Panc1 (cell line): ENCODE measurements around the gene JAZF1. TPM values are rescaled to one million over a fixed set of nuclear protein-coding genes. Genes with fewer than 3 reads are reported as not detected.

ENCODE experiments used
- ATAC-seq: fragments of 200-7000 bp; cut with Tn5 transposase; 2 replicates; pipeline ENCODE4 v1.9.1; 2020; ENCODE audit warnings: mild to moderate bottlenecking, moderate library complexity
- BruUV-seq: library from RNA; stranded (reverse); fragments of 400-500 nt; replicated peaks from 2 replicates; lab custom pipeline; 2021; lab: Mats Ljungman, UMichigan
- CTCF ChIA-PET: fragments of 300-600 bp; sonication (Branson Sonifier 250); formaldehyde crosslinking; loops from one replicate; lab custom pipeline; 2022; ENCODE audit warnings: antibody characterized with exemption; lab: Charles Lee
- POLR2A ChIA-PET: fragments of 300-600 bp; sonication (Branson Sonifier 250); formaldehyde crosslinking; loops from one replicate; lab custom pipeline; 2022; ENCODE audit warnings: antibody characterized with exemption; lab: Charles Lee
- DNase-seq: peaks from one replicate; pipeline ENCODE4 v3.0.0-alpha.2; 2010; ENCODE audit warnings: low read depth, low spot score
- H3K27ac ChIP-seq: 2 replicates; pipeline ENCODE4 v1.5.1; 2011; ENCODE audit warnings: mild to moderate bottlenecking, low read length, inconsistent platforms
- H3K27me3 ChIP-seq: fragments of 200-500 bp; sonication (Bioruptor generic); 2 replicates; pipeline ENCODE4 v1.6.0; 2014; ENCODE audit warnings: low read length, inconsistent platforms; ENCODE audit not compliant: control insufficient read depth, insufficient read depth
- H3K36me3 ChIP-seq: fragments of 200-500 bp; sonication (Bioruptor generic); 2 replicates; pipeline ENCODE4 v1.5.1; 2014; ENCODE audit warnings: inconsistent platforms, mild to moderate bottlenecking, low read length, moderate library complexity; ENCODE audit not compliant: control insufficient read depth, insufficient read depth
- H3K4me1 ChIP-seq: 2 replicates; pipeline ENCODE4 v1.5.1; 2011; ENCODE audit warnings: inconsistent platforms, mild to moderate bottlenecking, low read length, moderate library complexity; ENCODE audit not compliant: control insufficient read depth, insufficient read depth
- H3K4me3 ChIP-seq, 2 experiments: 2 replicates each; pipeline ENCODE4 v1.5.1; 2011 to 2012; ENCODE audit warnings: low read depth in 2 of 2, low read length in 2 of 2, mild to moderate bottlenecking in 2 of 2, inconsistent platforms in 1 of 2, moderate library complexity in 1 of 2
- H3K9me3 ChIP-seq: fragments of 200-500 bp; sonication (Bioruptor generic); 2 replicates; pipeline ENCODE4 v1.5.1; 2014; ENCODE audit warnings: low read depth, mild to moderate bottlenecking, inconsistent platforms, low read length, moderate library complexity; ENCODE audit not compliant: control insufficient read depth, insufficient read depth
- POLR2AphosphoS5 ChIP-seq: IDR thresholded peaks from 2 replicates; pipeline ENCODE4 v1.6.1; 2012; ENCODE audit warnings: mild to moderate bottlenecking, low read depth, low read length, moderate library complexity
- SIN3A ChIP-seq: IDR thresholded peaks from 2 replicates; pipeline ENCODE4 v1.6.1; 2012; ENCODE audit warnings: low read depth, mild to moderate bottlenecking, low read length, moderate library complexity, borderline replicate concordance; ENCODE audit not compliant: insufficient read depth
- TCF7L2 ChIP-seq: IDR thresholded peaks from 2 replicates; pipeline ENCODE4 v1.6.1; 2011; ENCODE audit warnings: mild to moderate bottlenecking, low read depth, low read length, inconsistent platforms
- in situ Hi-C: cut with HindIII; loops from 2 replicates; pipeline ENCODE4 v1.10.0; 2016; ENCODE audit warnings: low sequenced_read_pairs, low pct_unique_long_range_greater_than_20kb
- intact Hi-C: fragments of 100-400 bp; cut with micrococcal nuclease; formaldehyde crosslinking; loops from one replicate; pipeline ENCODE4 v1.10.0; 2022; ENCODE audit not compliant: unreplicated experiment
- total RNA-seq: library from RNA; stranded (reverse); gene quantifications from one replicate; pipeline ENCODE4 v1.2.1, GENCODE V29; 2021; ENCODE audit not compliant: unreplicated experiment
- TF ChIP-seq, protein P1 (sequence below): fragments of 450-650 bp; IDR thresholded peaks from 2 replicates; pipeline ENCODE4 v1.5.1; 2017; ENCODE audit warnings: mild to moderate bottlenecking
- TF ChIP-seq, protein P2 (sequence below), 2 experiments: IDR thresholded peaks; 2 replicates each; pipeline ENCODE4 v1.6.1; 2011 to 2012; ENCODE audit warnings: low read depth in 2 of 2, control low read depth in 1 of 2, low read length in 1 of 2, mild to moderate bottlenecking in 1 of 2, moderate library complexity in 1 of 2; ENCODE audit not compliant: insufficient read depth in 1 of 2

Gene JAZF1
- total RNA-seq, 1 experiment from 2014 or later: 8.8 TPM

DNA sequence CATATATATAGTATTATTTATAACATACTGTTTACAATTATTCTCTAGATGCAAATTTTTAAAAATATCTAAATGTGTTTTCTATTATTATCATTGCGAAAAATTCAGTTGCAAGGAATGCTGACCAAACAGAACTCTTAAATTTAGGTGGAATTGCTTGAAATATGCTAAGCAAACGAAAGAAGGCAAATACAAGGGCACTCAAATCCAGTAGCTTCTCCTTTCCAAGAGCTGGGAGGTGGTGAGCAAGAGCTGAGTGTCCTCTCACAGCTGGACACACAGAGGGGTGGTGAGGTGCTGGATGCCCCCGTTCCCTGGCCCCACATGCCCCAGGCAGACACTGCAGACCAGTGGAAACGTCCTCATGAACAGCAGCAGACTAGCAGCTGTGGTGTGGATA is 274.6 kb downstream of the JAZF1 start:
- Histone ChIP-seq H3K27ac (no peak overlapping the region), H3K27me3 (no peaks in the 10 kb centered on the region), H3K4me3 (no peak overlapping the region), H3K4me1 (peaks cover 8% of the 10 kb centered on the region; the same call in 1 of the 2 replicates), H3K36me3 (no peaks in the 10 kb centered on the region), H3K9me3 (no peaks in the 10 kb centered on the region)
- in situ Hi-C loops (no loop called here), intact Hi-C loops (no loop called here)
- no TSS peak for BruUV-seq
- CTCF ChIA-PET: interaction anchor here (0.6 kb wide), 2 partner anchors 109 to 167 kb away, joined by 4 to 5 read pairs; no protein-coding TSS in a partner anchor
- POLR2A ChIA-PET: no interaction called here
- no peak for TF ChIP-seq POLR2AphosphoS5
- TF ChIP-seq, protein P1, sequence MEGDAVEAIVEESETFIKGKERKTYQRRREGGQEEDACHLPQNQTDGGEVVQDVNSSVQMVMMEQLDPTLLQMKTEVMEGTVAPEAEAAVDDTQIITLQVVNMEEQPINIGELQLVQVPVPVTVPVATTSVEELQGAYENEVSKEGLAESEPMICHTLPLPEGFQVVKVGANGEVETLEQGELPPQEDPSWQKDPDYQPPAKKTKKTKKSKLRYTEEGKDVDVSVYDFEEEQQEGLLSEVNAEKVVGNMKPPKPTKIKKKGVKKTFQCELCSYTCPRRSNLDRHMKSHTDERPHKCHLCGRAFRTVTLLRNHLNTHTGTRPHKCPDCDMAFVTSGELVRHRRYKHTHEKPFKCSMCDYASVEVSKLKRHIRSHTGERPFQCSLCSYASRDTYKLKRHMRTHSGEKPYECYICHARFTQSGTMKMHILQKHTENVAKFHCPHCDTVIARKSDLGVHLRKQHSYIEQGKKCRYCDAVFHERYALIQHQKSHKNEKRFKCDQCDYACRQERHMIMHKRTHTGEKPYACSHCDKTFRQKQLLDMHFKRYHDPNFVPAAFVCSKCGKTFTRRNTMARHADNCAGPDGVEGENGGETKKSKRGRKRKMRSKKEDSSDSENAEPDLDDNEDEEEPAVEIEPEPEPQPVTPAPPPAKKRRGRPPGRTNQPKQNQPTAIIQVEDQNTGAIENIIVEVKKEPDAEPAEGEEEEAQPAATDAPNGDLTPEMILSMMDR: no peak
- no peak for TF ChIP-seq SIN3A
- TF ChIP-seq, protein P2, sequence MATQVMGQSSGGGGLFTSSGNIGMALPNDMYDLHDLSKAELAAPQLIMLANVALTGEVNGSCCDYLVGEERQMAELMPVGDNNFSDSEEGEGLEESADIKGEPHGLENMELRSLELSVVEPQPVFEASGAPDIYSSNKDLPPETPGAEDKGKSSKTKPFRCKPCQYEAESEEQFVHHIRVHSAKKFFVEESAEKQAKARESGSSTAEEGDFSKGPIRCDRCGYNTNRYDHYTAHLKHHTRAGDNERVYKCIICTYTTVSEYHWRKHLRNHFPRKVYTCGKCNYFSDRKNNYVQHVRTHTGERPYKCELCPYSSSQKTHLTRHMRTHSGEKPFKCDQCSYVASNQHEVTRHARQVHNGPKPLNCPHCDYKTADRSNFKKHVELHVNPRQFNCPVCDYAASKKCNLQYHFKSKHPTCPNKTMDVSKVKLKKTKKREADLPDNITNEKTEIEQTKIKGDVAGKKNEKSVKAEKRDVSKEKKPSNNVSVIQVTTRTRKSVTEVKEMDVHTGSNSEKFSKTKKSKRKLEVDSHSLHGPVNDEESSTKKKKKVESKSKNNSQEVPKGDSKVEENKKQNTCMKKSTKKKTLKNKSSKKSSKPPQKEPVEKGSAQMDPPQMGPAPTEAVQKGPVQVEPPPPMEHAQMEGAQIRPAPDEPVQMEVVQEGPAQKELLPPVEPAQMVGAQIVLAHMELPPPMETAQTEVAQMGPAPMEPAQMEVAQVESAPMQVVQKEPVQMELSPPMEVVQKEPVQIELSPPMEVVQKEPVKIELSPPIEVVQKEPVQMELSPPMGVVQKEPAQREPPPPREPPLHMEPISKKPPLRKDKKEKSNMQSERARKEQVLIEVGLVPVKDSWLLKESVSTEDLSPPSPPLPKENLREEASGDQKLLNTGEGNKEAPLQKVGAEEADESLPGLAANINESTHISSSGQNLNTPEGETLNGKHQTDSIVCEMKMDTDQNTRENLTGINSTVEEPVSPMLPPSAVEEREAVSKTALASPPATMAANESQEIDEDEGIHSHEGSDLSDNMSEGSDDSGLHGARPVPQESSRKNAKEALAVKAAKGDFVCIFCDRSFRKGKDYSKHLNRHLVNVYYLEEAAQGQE (IDR thresholded peaks at IDR 0.05; ENCODE audit: insufficient read depth in 1 of 2, low read depth in 2 of 2, low read length in 1 of 2): no peak
- no peak for TF ChIP-seq TCF7L2
- DNase-seq: no peak
- no peak for ATAC-seq

DNA sequence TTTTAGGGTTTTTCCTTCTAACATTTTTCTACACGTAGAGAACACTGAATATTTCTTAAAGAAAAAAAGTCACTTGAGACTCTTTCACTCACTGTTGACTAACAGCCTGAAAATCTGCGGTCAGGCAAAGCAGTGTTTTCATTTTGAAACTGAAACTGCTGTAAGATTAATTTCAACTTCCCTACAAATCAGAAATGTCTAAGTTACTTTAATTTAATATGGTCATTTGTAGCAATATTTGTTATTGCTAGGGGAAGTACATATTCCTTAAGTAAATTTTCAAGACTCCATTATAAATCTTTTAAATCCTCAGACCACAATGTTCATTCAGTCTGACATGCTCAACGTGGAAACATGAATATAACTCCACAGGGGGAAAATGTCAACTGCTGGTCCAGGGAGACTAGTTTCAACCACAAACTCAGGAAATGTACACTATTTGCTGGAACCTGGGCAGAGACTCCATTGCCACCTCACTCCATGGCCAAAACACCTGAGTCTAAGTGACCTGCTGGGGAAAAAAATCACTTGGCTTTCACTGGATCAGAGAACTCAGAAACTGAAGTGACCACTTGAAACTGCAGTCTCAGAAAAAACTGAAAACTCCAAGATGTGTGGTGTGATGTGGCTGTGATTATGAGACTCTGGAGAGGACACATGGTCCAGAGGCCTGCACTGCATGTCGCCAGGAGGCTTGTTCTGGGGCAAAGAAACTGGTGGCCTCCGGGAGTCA is 279.4 kb downstream of the JAZF1 start:
- Histone ChIP-seq H3K27ac (peak overlapping the region; percentile 67), H3K4me1 (peaks cover 9% of the 10 kb centered on the region; the same call in 1 of the 2 replicates), H3K4me3 (peak overlapping the region in 1 of 2 experiments; percentile 4; a peak in 1 of 4 replicates), H3K36me3 (no peaks in the 10 kb centered on the region), H3K9me3 (no peaks in the 10 kb centered on the region), H3K27me3 (no peaks in the 10 kb centered on the region)
- ChIA-PET CTCF (no interaction called here), POLR2A (no interaction called here)
- in situ Hi-C loops: no loop called here
- ATAC-seq: peak; percentile 72
- TF ChIP-seq TCF7L2 (no peak), POLR2AphosphoS5 (no peak), SIN3A (no peak)
- TF ChIP-seq, protein P2 (IDR thresholded peaks at IDR 0.05; ENCODE audit: insufficient read depth in 1 of 2, low read depth in 2 of 2, low read length in 1 of 2): no peak
- TF ChIP-seq, protein P1: no peak
- intact Hi-C loops: no loop called here
- BruUV-seq: no TSS peak
- DNase-seq: no peak
